GM12801 (cell line): Measurements from ENCODE around the gene SP8.

Source experiments
- TF ChIP-seq, protein P1 (sequence below): IDR thresholded peaks from one replicate; pipeline ENCODE4 v1.5.1; 2011; ENCODE audit warnings: control low read depth; ENCODE audit not compliant: insufficient read length; ENCODE audit errors: extremely low read depth

The SP8 gene

DNA sequence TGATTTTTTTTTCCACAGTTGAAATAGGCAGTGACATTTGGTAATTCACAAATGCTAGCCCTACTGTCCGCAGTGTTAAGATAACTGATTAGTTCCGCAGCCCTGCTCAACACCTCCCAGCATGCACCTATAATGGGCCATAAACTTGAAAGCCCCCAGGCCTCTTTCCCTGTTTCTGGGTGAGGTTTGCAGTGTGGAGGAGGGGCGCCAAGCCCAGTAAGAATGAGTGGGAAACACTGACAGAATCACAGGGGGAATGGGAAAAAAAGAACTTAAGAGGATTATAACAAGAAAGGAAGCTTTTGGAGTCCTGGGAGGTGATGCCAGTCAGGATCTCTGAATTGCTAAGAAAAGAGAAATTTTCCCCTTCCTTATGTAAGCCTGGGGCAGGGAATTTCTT is 39.6 kb upstream of the SP8 start:
- TF ChIP-seq, protein P1, sequence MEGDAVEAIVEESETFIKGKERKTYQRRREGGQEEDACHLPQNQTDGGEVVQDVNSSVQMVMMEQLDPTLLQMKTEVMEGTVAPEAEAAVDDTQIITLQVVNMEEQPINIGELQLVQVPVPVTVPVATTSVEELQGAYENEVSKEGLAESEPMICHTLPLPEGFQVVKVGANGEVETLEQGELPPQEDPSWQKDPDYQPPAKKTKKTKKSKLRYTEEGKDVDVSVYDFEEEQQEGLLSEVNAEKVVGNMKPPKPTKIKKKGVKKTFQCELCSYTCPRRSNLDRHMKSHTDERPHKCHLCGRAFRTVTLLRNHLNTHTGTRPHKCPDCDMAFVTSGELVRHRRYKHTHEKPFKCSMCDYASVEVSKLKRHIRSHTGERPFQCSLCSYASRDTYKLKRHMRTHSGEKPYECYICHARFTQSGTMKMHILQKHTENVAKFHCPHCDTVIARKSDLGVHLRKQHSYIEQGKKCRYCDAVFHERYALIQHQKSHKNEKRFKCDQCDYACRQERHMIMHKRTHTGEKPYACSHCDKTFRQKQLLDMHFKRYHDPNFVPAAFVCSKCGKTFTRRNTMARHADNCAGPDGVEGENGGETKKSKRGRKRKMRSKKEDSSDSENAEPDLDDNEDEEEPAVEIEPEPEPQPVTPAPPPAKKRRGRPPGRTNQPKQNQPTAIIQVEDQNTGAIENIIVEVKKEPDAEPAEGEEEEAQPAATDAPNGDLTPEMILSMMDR, result no peak

GRCh38 chr7:20825555-20825954 is 38.9 kb upstream of the SP8 start:
- TF ChIP-seq, protein P1, result no peak

GRCh38 chr7:20816372-20816959 is 29.8 kb upstream of the SP8 start:
- TF ChIP-seq, protein P1, result no peak

DNA sequence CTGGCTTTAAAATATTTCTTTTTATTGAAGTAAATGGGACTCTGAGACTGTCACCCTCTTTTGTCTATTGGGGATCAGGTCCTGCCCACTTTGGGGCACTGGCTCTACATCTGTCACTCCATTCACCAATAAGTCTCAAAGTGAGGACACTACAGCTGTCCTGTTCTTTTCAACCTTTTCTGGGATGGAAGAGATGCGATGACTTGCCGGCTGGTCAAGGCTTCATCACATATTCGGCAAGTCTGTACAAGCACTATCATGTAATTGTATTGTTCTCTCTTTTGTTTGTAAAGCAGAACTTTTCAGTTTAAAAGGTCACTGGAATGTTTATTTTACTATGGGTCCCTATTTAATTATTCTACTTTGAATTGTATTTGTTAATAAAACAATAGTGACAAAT is 17.7 kb upstream of the SP8 start:
- TF ChIP-seq, protein P1, result no peak

DNA sequence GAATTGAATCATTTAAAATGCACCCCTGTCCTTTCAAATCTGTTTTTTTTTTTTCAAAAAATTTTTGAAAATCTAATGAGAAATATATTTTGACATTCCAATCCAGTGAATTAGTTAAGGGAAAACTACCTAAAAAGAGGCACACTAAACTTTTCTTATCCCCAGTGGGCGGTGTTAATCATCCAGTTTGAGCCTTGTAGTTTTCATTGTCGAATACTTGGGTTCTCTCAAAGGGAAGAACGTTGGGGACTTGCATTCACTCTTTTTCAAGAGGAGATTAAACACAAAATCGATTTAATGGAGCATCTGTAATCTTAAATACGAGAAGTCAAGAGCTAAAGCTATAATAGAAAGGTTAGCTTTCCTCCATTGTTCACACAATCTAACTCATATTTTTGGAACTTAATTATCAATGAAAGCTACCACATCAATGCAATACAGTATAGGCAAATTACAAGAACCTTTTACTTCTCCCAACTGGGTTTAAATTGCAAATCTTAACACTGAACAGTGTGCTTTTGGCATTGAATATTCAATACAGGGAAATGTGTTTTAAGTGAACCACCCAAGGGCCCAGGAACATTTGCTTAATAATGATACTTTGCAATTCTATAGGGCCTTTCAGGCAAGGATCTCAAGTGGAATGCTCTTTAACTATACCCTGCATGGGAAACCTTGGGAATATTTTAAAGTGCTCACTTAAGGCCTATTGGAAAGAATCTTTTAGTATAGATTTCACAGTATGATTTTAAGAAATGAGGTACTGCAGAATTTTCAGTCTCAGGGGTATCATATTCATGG is 13.1 kb upstream of the SP8 start:
- TF ChIP-seq, protein P1, result no peak

DNA sequence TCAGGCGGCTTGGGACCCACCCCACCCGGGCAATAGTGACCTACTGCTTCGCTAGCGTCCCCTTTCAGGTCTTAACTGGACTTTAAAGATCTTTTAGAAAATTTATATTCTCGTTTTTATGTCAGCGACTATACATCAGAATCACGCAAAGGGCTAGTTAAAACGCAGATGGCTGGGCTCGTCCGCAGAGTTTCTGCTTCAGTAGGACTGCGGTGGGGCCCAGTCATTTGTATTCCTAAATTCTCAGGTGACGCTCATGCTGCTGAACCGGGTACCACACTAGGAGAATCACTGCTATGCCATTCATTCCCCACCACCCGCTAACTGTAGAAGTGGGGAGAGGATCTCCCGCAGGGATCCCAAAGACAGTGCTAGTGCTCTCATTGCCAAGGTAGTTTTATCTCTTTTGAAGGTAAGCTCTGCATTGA is 12.0 kb upstream of the SP8 start:
- TF ChIP-seq, protein P1, result no peak

- TF ChIP-seq, protein P1, result no peak
Measured at GRCh38 chr7:20798081-20798693, 11.5 kb upstream of the SP8 start.
